ENCODE results near the gene GRID1.

- TF ChIP-seq CTCF (IDR thresholded peaks at IDR 0.05; ENCODE audit: low read length) (no peak), EZH2 (optimal IDR thresholded peaks at IDR 0.05; ENCODE audit: low read depth, low read length) (no peak), EZH2phosphoT487 (IDR thresholded peaks at IDR 0.05; ENCODE audit: low read length) (no peak)
Observed at GRCh38 chr10:86342111-86342863, 24.3 kb downstream of the GRID1 start.
